Stimulated activated CD8-positive, alpha-beta memory T cell treated with anti-CD3 and anti-CD28 coated beads, Interleukin-4, amount 100 ng/mL, for 4 hours (primary cell): Measurements from ENCODE around the gene CNPY1.

ENCODE experiments used
- DNase-seq, 2 donors: peaks; one replicate each; pipeline ENCODE4 v3.0.0-alpha.2; 2020; ENCODE audit warnings: low read depth in 2 of 2, low spot score in 1 of 2

Gene CNPY1

DNA sequence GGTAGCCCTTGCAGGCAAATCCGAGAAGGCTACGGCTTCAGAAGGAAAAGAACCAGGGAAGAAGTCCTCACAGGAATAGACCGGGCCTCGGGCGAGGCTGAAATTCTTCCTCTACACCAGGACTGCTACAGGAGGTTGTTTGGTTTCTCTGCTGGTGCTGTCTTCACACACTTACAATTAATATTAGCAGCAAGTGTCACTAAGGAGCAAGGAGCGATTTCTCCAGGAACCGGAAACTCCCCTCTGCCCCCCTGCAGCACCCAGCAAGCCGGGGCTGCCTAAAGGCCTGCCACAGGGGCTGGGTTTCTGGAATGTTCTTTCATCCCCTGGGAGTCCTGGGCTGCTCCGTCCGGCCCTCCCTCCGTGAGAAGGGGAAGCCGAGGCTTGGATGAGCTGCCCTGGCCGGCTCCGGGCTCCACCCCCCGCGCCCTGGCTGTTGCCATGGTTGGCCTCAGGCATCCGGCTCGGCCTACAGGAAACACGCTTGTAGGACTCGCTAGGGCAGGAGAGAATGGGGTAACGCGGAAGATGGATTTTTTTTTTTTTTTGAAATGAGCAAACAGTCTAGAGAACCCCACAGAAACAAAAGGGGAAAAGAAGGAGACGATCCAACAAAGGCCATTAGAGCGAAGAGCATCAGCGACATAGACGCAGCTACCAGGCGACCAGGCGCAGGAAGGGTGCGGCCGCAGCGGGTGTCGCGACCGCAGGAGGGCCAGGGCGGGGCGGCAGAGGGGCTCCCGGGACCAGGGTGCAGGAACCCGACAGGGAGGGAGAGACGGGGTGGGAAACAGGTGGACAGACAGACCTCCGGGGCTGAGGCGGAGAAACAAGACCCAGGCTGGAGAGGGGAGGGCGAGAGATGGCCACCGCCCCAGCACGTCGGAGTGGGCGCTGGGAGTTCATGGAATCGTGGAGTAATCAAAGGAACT lies 55.4 kb downstream of the CNPY1 start:
- DNase-seq: no peak

DNA sequence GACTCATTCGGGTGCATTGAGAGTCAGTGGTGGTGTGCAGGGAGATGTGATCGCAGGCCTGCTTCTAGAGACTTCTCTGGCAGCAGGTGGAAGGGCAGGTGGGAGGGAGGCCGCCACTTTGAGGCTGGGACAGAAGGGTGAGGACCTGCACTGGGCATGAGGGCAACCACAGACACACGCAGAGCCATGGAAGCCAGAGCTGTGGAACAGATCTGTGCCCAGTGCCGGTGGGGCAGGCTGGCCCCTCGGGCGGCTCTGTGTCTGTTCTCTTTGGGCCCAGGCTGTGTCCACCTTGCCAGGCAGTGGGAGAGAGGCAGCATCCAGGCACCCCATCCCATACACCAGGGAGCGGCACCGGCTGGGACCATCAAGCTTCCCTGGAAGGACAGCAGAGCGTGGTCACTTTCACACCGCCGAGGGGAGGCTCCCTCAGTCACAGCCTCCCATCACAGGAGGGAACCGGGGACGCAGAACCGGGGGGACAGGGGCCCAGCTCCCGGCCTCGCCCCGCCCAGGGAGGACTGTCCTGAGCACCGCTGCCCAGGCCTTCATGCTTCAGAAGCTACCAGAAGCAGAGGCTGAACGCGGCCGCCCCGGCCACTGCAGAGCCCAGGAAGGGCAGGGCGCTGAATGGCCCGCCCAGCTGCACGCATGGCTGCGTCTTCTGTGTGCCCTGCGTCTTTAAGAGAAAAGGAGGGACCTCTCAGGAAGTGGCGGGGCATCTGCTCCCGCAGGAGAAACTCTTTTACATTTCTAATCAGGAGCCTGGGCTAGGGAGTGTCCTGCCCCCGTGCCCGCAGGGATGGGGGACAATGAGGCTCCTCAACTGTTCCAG lies 56.3 kb downstream of the CNPY1 start:
- no peak for DNase-seq

DNA sequence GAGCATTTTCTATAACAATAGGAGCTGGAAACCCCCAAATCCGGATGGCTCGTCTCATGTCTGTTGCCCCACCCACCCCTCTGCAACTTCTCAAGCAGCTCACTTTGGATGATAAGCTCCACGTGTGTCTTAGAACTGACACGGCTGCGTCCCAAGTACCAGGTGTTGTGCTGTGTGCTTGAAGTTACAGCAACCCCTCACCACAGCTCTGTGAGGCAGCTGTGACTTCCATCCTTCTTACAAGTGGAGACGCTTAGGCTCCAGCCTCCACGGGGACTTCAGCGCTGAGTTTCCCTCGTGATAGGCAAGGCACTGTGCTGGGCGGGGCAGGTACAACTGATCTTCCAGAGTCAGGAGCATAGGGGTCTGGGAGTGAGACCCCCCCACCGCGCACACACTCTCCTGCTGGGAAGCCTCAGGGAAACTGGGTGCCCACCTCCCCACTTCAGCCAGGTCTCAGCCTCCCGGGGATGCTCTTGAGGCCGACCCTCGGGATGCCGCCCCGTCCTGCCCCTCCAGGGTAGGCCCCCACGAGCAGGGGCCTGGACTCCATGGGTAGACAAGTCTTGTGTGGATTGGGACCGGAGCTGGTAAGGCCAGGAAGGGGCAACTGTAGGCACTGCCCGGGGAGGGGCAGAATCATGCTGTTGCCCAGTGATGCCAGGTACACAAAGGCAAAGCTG lies 57.1 kb downstream of the CNPY1 start:
- DNase-seq: no peak

DNA sequence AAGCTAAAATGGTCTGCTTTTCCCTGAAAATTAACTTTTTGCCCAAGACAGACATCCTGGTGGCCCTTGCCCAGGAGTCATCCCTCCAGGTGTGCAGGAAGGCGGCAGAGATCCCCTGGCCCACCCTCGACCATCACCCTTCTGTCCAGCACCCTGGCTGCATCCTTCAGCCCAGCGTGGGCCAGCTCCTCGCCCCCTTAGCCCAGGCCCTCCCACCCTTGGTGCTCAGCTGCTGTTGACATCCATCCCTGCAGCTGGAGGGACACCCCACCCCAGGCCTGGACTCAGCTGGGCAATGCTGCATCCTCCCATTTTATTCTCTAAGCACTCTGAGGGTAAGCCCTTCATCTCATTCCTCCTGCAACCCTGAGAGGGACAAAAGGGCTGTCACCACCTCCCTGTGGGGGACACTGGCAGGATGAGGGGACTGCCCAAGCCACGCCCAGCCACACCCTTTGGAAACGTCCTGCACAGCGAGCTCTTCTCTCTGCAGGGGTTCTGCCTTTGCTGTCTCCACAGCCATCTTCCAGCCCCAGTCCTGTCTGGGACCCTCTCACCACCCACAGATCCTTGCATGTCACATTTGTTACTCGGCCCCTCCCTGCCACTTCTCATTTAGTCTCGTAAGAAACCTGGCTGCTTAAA lies 57.8 kb downstream of the CNPY1 start:
- DNase-seq: no peak

DNA sequence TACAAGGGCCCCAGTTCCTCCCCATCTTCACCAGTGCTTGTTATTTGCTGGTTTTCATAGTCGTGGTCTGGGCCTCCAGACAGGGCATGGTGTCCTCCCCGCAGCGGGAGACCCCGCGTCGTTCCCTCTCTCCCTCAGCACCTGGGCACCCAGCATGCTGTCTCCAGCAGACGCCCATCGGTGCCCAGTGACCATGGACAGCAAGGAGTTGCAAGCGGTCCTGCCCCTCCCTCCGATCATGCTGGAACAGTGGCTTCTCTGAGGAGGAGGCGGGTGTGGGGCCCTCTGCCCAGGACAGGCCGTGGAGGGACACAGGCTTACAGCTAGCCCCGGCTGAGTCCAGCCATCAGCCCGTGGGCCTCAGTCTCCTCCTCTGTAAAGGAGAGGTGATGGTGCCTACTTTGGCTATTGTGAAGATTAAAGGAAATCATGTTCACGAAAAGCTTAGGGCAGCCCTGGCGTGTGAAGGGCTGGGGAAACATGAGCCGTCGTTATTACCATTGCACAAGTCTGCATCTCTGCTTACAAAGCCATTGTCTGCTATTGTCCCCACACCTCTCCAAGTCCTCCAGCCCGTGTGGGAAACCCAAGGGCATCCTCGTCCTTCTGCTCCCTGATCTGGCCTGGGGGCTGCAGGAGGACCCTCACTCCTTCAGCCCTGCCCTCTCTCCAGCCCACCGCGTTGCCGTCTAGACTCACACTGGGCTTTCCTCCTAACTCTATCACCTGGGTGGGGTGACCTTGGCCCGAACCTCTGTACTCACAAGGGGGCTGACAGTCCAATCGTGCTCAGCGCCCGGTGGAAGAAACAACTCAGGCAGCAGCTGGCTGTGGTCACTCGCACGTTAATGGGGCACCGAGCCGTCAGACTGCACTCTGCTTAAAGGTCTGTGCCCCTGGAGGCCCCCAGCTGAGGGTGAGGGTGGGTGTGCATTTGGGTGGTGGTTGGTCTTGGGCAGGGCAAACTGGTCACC lies 58.6 kb downstream of the CNPY1 start:
- DNase-seq: no peak

DNA sequence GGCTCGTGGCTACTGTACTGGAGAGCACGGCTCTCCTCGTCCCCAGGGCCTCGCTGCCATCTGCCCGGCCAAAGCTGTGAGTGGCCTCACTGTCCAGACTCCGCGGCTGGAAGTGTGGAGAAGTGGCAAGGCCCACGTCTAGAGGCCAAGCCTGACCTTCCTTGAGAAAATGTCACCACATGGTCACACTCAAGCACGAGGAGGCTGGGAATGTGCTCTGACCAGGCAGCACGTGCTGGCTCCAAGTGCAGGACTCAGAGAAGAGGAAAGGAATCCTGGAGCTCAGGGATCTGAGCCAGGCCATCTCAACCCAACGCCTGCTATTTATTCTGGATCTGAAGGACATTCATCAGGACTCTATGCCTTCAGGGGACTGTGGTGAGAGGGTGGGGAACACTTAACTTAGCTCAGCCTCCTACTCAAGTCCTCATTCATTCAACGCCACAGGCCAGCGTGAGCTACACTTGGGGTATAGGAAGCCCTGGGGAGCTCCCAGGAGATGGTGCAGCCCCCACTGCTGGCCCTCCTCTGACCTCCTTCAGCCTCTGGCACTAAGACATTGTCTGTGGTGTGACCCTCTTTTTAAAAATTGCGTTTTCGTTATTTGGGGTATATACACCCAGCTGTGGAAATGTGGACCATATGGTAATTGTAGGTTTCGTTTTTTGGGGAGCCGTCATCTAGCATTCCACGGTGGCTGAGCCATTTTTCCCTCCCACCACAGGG lies 59.4 kb downstream of the CNPY1 start:
- DNase-seq: no peak

DNA sequence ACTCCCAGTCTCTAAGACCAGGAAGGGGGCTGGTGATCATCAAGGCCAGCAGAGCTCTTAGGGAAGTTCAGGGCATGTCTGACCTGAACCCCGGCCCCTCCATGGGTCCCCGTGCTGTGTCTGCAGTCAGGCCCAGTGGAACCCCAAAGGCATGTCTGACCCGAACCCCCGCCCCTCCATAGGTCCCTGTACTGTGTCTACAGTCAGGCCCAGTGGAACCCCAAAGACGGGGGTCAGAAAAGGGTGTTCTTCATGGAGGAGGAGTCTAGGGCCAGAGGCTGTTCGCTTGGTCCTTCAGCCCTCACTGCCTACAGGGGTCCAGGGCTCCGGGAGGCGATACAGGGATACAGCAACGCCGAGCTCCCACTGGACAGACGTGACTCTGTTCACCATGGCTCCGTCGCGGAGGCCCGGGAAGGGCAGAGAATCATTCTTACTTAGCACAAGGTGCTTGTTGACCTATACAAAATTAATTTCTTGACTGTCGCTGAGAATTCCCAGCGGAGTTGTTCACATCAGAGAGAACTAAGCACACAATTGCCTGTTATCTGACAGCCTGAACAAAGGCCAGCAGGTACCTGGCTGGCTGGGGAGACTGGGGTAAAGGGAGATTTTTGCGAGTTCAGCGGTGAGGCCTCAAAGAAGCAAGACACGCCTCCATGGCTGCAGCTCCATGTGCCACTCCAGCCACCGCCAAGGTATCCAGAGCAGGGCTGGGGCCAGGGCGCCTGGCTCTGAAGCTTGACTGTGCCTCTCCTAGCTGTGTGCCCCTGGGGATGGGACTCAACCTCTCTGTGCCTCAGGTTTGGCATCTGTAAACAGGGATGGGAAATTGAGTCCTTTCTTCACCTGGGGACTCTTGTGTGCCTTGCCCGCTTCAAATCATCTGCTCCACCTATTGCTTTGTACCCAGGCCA lies 61.6 kb downstream of the CNPY1 start:
- no peak for DNase-seq

DNA sequence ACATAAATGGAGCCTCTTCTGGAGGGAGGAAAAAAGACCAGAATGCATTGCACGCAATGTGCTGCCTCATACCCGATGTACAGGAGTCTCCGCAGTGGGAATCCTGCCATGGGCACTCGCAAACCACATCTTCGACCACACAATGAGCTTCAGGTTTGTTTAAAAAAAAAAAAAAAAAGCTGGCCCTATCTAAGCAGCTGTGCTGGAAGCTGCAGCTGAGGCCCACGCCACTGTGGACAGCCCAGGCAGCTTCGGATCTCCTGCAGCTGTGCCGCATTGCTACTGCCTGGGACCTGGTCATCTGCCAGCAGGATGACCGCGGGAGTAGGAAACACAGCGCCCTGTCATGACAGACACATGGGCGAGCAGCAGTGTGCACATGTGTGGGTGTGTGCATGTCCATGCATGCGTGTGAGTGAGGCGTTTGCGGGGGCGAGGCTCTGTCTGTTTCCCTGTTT lies 62.5 kb downstream of the CNPY1 start:
- no peak for DNase-seq

DNA sequence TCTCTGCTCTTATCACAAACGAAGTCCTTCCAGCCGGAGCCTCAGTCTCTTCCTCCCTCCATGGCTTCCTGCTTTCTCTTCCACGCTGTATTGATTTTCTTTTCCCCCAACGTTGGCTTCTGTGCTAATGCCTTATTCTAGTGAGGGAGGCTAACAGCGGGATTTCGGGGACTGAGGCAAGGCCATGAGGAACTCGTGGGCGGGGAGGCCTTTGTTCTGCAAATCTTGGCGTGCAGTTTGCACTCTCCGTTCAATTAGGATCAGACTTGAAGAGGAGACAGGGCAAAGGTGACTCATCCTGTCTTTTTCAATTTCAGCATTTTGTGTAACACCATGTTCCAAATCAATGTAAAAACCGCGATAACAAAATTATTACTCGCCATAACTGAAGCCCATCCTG lies 63.1 kb downstream of the CNPY1 start:
- DNase-seq: no peak

DNA sequence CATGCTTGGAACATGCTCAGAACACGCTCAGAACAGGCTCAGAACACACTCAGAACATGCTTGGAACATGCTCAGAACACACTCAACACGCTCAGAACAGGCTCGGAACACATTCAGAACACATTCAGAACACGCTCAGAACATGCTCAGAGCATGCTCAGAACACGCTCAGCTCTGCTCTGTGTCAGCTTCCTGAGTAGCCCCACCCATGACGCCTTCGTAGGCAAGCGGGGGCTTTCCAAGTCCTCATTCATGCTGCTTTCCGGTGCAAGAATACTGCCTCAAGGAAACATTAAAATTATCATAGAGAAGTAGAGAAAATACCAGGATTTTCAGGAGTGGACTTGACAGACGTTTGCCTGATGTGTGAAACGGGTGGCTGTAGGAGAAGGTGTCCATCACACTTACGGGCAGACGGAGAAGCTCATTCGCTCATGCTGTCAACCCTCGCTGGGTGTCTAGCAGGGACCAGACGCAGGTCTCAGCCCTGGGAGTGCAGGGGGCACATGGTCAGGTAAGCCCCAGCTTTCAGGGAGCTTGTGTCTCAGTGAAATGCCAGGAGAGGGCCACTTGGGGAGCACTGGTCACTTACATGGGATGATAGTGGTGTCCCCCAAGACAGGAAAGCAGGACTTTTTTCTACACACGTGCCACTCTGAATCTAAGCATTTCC lies 63.7 kb downstream of the CNPY1 start:
- DNase-seq: no peak

DNA sequence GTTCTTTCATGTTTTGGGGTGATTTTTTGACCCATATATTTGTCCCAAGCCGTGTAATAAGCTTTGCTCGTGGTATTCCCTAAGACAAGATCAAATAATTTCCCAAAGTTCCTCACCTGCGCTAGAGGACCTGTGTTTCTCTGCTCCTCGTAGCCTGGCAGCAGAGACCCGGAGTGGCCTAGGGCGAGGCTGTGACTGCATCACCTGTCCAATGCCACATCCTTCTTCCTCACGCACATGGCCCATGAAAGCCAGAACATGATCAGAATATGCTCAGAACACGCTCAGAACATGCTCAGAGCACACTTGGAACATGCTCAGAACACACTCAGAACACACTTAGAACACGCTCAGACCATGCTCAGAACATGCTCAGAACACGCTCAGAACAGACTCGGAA lies 64.6 kb downstream of the CNPY1 start:
- no peak for DNase-seq

DNA sequence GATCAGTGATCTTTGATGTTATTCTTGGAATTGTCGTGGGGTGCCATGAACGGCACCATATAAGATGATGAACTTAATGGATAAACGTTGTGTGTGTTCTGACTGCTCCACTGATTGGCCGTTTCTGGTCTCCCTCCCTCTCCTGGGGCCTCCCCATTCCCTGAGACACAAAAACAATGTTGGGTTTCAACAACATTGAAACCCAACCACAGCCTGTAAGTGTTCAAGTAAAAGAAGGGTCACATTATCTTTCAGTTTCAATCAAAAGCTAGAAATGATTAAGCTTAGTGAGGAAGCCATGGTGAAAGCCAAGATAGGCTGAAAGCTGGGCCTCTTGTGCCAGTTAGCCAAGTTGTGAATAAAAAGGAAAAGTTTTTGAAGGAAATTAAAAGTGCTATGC lies 68.9 kb downstream of the CNPY1 start:
- DNase-seq: no peak

DNA sequence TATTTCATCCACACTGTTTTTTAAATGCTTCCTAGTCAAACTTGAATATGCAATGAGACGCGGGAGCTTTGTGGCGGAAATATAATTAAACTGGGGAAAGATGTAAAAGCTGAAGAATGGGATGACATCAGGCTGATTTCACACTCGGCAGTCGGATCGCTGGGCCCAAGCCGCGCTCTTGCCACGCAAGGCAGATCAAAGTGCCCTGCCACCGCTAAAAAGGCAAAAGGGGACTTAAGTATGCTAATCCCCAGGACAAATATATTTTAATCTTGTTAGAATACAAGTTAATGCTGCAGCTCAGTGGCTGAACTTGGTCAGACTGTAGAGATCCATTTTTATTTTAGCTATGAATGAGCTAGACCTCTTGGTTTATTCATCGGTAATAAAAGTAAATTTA lies 74.6 kb downstream of the CNPY1 start:
- DNase-seq: no peak

DNA sequence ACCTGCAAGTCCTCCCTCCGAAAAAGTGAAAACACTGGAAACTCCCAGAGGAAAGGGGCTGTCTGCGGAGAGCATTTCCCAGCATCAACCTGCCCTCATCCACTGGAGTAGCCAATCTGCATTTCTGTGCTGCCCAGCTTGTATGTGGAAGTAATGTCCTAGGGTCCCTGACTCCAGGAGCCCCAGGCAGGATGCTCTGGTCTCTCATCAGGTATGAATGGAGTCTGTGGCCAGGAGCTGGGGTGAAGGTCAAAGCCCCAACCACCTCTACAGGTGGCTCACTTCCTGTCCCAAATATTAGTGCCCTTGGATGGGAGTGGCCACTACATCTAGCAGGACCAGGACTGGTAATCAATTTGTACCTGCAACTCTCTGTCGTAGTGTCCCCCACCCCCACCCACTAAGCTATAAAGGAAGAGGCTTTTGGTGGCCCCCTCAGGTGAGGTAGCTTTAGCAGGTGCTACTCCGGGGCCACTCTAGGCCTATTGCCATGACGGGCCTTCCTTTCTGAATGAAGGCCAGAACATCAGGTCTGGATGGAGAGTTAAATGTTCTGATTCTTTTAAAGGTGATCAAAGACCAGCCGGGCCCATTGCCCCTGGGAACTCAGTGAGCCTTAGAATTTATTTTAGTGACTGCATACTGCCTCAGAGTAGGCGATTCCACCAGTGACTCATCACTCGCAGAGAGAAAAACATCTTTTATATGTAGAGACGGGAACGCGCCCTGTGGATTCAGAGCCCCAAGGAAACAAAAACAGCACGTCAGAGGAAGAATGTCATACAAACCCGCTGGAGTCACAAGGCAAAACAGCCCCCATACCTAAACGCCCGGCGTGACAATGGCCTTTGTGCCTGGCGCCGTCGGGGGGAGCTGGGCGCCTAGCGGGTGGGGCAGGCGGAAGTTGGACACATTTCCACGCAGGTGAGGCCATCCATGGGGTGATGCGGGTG lies 75.4 kb downstream of the CNPY1 start:
- no peak for DNase-seq

DNA sequence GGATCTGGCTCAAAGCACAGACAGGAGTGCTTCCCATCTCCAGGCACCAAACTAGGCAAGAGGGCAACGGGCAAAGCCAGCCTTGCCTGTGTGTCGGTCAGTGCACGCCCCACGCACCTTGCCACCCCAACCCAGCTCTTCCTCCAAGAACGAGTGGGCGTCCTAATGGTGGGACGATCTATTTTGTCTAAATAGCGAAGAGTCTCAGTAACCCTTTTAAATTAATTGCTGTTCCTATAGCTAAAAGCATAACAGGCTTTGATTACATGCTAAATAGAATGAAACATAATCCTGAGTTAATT lies 76.2 kb downstream of the CNPY1 start:
- no peak for DNase-seq

DNA sequence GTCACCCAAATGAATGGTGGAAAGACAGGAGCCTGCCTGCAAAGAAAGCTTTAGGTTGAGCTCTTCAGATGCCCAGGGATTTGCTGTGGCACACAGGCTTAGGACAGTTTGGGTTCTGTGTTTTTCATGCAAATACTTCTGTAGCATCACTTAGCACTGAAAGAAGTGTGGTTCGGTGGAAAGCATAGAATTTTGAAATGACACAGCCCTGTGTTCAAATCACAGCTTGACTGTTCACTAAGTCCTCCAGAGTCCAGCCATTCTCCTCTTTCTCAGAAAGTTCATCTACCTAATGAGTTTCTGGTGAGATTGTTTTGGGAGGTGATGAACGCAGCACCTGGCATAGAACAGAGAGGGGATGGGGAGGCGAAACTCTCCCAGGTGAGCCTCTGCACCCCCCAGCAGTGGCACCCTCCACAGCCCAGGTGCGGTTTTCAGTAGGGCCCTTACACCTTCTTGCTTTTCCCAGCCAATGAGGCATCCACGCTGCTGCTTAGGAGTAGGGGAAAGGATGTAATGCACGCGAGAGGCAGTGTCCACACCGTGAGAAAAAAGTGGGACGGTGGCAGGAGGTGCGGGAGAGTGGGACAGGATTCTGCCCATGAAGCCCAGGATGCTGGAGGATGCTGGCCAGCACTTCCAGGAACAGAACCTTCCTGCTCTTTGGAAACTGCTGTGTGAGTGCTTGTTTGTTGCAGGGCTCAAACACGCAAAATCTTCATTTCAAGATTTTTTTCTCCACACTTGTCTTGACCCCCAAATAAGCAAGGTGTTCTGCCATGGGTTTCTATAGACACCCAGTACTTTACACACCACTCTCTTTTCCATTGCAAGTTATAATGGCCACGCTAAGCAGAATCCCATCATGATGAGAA lies 76.8 kb downstream of the CNPY1 start:
- no peak for DNase-seq
